GM21528 (cell line): ENCODE results near the gene COPS4.
"Not testable (repeated sequence)": the region's sequence is repeated elsewhere in the genome, so short reads cannot be mapped to it uniquely, and the experiment has no call there.

Experiments used
- ATAC-seq: cut with Tn5 transposase; IDR thresholded peaks from one replicate; pipeline ENCODE4 v1.9.1; 2021; ENCODE audit warnings: mild to moderate bottlenecking, moderate library complexity; ENCODE audit not compliant: unreplicated experiment, low FRiP score

Gene COPS4

DNA sequence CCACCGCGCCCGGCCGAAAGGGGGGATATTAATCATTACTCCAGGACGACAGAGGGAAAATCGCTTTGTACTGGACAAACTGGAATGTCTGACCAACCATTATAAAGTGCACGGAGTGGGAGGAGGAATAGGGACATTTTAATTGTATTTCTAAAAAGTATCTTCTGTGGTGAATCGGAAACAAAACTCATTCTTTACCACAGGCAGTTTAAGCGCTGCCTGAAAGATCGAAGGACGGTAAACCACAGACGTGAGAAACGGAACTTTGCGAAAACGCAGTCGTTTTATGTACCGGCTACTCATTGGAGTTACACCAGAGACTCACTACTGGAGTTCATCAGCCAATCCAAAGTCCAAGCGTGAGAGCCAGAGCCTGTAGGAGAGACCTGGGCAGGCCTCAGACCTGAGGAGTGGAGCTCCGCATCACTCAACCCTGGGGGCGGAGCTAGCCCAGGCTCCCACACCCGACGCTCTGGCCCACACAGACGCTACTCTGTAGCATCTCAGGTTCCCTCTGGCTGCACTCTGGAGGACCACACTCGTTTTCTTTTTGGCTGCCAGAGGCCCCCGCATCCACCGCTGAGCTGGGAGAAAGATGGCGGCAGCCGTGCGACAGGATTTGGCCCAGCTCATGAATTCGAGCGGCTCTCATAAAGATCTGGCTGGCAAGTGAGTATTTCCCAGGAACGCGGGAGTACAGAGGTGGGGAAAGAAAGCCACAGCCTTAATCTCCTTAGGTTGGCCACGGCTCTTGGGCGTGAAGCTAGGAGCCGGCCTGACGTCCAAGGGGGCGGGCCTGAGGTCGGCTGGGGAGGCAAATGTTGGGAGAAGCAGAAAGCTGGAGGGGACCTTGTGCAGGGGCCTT lies at the start of gene COPS4:
COPS4 (plus strand) TSS at position 554 of the 865 bp plus-strand sequence; CDS start at position 596, 42 bp downstream.
- peak; percentile 99 for ATAC-seq

DNA sequence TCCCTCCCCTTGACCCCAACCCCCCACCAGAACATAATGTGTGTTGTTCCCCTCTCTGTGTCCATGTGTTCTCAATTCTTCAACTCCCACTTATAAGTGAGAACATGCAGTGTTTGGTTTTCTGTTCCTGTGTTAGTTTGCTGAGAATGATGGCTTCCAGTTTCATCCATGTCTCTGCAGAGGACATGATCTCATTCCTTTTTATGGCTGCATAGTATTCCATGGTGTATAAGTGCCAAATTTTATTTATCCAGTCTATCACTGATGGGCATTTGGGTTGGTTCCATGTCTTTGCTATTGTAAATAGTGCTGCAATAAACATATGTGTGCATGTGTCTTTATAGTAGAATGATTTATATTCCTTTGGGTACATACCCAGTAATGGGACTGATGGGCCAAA lies 47.5 kb upstream of the COPS4 start:
- ATAC-seq: not testable (repeated sequence)

- ATAC-seq: no peak
Measured at GRCh38 chr4:82988323-82988832, 46.6 kb upstream of the COPS4 start.

GRCh38 chr4:82989575-82990429 lies 45.2 kb upstream of the COPS4 start:
- peak; percentile 94 for ATAC-seq

DNA sequence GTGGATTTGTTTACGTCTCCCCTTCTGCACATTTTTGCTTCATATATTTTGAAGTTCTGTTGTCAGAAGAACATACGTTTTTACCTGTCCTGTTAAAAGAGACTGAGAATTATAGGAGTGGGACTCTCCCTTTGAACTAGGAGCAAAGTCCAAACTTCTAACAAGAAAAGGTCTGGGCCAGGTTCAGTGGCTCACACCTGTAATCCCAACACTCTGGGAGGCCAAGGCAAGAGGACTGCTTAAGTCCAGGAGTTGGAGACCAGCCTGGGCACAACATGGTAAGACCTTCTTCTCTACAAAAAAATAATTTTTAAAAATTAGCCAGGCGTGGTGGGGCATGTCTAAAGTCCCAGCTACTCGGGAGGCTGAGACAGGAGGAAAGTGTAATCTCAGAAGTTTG lies 40.1 kb upstream of the COPS4 start:
- ATAC-seq: no peak

GRCh38 chr4:82998898-82999297 lies 36.1 kb upstream of the COPS4 start:
- ATAC-seq: no peak

- no peak for ATAC-seq
Measured at GRCh38 chr4:83002329-83002728, 32.7 kb upstream of the COPS4 start.

GRCh38 chr4:83003044-83003791 lies 31.8 kb upstream of the COPS4 start:
- not testable (repeated sequence) for ATAC-seq

- no peak for ATAC-seq
Measured at GRCh38 chr4:83009529-83009928, 25.5 kb upstream of the COPS4 start.

- ATAC-seq: no peak
Measured at GRCh38 chr4:83010111-83010521, 24.9 kb upstream of the COPS4 start.

- ATAC-seq: peak; percentile 36
Measured at GRCh38 chr4:83010522-83011318, 24.3 kb upstream of the COPS4 start, which contains the start of gene LIN54. TSS of gene LIN54 (minus strand) at chr4:83010823. CDS start at chr4:82984844, 25,979 bp downstream.

DNA sequence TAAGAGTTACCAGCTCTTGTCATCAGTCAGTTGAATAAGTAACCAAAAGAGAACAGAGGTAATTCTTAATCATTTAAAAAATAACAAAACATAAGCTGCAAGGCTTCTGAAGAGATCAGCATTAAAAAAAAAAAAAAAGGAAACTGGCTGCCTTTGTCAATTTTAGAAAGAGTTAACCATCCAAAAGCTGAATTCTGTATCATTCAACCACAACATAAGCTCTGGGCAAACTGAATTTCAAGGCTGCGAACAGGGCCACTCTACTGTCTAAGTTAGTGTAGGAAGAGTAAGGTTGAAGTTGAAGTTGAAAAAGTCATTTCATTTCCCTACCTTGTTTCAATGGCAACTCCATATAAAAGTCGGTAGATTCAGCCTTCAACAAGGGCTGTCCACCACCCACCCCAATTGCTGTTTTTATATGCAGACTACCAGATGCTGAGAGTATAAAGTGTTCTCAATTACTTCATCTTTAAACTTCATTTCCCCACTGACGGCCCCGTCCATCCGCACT lies 23.2 kb upstream of the COPS4 start:
- ATAC-seq: no peak

DNA sequence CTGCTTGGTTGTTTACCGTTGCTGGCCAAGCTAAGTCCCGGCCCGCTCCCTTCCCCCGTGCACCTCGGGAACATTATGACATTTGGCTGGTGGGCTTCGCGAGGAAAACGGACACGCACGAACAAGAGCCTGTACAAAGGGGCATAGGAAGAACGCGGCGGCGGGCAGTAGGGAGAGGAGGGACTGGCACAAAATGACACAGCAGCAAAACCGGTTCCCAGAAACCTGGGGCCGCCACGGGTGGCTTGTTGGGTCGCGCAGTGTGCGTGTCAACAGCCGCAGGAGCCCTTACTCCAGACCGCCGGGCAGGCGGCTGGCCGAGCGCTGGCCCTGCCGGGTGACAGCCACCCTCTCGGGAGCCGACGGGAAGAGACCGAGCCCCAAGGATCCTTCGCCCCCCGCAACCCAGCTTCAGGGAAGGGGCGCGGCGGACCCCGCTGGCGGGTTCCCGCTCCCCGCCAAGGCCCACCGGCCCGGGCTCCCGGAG lies 22.7 kb upstream of the COPS4 start:
- peak; percentile 25 for ATAC-seq

GRCh38 chr4:83012687-83013419 lies 22.1 kb upstream of the COPS4 start:
- peak; percentile 84 for ATAC-seq

DNA sequence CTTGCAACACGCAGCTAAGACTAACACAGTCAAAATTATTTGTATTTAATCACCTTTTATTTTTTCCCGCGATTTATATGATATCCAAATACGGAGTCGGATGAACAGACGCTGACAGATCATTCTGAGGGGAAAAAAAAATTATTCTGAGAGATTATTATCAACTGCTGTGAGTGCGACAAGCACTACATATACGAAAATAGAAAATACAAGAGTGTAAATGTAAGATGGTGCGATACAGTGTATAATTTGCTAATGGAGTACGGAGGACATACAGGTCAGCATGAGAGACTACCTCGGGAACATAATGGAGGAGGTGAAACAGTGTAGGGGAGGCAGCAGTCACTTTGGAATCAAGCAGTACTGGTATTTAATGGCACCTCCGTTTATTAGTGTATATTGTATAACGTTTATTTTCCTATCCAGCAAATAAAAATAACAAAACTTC lies 21.5 kb upstream of the COPS4 start:
- ATAC-seq: no peak

DNA sequence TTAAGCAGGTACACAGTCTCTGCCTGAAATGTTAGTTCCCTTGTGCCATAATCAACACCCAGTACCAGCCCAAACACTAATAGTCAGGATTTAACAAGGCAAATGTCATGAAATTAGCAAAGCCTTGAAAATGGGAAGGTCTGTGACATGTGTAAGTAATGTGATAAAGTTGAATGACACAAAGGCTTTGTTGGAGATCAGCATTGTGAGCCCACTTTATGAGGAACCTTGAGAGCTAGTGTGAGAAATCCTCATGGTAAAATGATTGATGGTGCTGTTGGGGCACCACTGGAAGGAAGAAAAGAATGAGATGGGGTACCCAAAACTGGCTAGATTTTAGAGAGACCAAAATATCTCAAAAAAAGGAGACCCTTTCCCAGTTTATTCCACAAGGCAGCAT lies 21.1 kb upstream of the COPS4 start:
- ATAC-seq: no peak

DNA sequence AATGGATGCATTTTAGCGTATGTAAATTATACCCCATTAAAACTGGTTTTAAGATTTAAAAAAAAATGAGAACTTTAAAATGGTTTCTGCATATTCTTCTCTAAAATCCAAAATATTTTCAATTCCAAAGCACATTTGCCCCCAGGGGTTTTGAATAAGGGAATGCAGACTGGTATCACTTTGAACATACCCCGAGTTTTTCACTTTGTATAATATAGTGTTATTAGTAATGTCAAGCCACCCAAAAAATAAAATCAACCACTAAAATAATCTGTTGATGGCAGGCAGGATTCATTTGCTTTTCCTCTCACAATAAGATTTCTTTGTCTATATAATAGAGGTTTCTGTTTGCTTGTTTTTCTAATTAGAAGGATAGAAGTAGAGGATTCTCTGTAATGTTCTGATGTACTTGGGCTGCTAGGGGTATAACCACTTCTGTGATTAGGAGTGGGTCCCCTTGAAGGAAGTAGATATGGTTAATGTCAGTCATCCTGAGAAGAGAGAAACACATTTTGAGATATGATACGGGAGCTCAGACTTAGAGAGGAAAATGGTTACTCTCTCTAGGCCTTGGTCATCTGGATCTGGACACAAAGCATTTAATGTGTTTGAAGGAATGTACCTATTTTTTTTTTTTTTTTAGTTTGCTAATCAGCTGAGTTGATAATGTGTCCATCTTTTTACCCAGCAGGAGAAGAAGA lies 15.0 kb upstream of the COPS4 start:
- peak; percentile 67 for ATAC-seq
